H1 (cell line): ENCODE measurements around the gene ARHGAP22. TPM values are rescaled to one million over a fixed set of nuclear protein-coding genes. Genes with fewer than 3 reads are reported as not detected.

Experiments
- CTCF ChIA-PET: fragments of 300-600 bp; sonication (Branson Sonifier 250); formaldehyde crosslinking; loops from one replicate; lab custom pipeline; 2021; ENCODE audit not compliant: partially characterized antibody; lab: Charles Lee
- POLR2A ChIA-PET: fragments of 300-600 bp; sonication (Branson Sonifier 250); formaldehyde crosslinking; loops from one replicate; lab custom pipeline; 2021; ENCODE audit warnings: inconsistent platforms; ENCODE audit not compliant: partially characterized antibody; lab: Charles Lee
- DNase-seq, 2 experiments: peaks; one replicate each; pipeline versions ENCODE4 v3.0.0 to v3.0.0-alpha.2; 2010 to 2022; ENCODE audit warnings: low spot score in 2 of 2, low read depth in 1 of 2, mixed read lengths in 1 of 2
- FAIRE-seq: peaks from 2 replicates; lab custom pipeline; 2011; peaks lifted over from hg19 to GRCh38; lab: Jason Lieb, UNC
- H2AFZ ChIP-seq: 2 replicates; pipeline ENCODE4 v1.8.1; 2012; ENCODE audit warnings: low read length, inconsistent platforms
- H2AK5ac ChIP-seq: 2 replicates; pipeline ENCODE4 v1.6.1; 2013; ENCODE audit warnings: low read depth, low read length
- H2BK120ac ChIP-seq: replicated peaks from 2 replicates; pipeline ENCODE3; 2013; ENCODE audit warnings: low read depth, low read length, inconsistent platforms
- H2BK12ac ChIP-seq: 2 replicates; pipeline ENCODE4 v1.6.1; 2013; ENCODE audit warnings: low read depth, low read length
- H2BK15ac ChIP-seq: 2 replicates; pipeline ENCODE4 v1.6.1; 2013; ENCODE audit warnings: low read length
- H2BK20ac ChIP-seq: 2 replicates; pipeline ENCODE4 v1.6.1; 2013; ENCODE audit warnings: low read length
- H2BK5ac ChIP-seq: 2 replicates; pipeline ENCODE4 v1.6.1; 2013; ENCODE audit warnings: low read depth, low read length
- H3K14ac ChIP-seq: 2 replicates; pipeline ENCODE4 v1.6.1; 2013; ENCODE audit warnings: inconsistent platforms; ENCODE audit not compliant: insufficient read length
- H3K18ac ChIP-seq: 2 replicates; pipeline ENCODE4 v1.6.1; 2013; ENCODE audit warnings: low read length; ENCODE audit errors: extremely low read depth
- H3K23ac ChIP-seq: 2 replicates; pipeline ENCODE4 v1.6.1; 2013; ENCODE audit warnings: inconsistent platforms; ENCODE audit not compliant: insufficient read length
- H3K23me2 ChIP-seq: 2 replicates; pipeline ENCODE4 v1.6.1; 2013; ENCODE audit warnings: low read depth, low read length
- H3K27ac ChIP-seq: 2 replicates; pipeline ENCODE4 v1.6.1; 2011; ENCODE audit warnings: low read depth, low read length, inconsistent platforms
- H3K27me3 ChIP-seq, 4 experiments: replicated peaks in 1 of 4; 1 replicate in 1 of 4; 2 replicates in 3 of 4; pipeline versions ENCODE4 v1.6.1 to v1.8.1; 2011 to 2013; ENCODE audit warnings: low read length in 3 of 4, mild to moderate bottlenecking in 3 of 4, inconsistent platforms in 2 of 4, mixed read lengths in 2 of 4, moderate library complexity in 1 of 4; ENCODE audit not compliant: control insufficient read depth in 3 of 4, insufficient read depth in 3 of 4; ENCODE audit errors: extremely low read depth in 1 of 4
- H3K36me3 ChIP-seq, 4 experiments: 2 replicates each; pipeline versions ENCODE4 v1.6.1 to v1.8.1; 2011 to 2013; ENCODE audit warnings: mild to moderate bottlenecking in 4 of 4, low read length in 3 of 4, moderate library complexity in 2 of 4, control low read depth in 1 of 4, inconsistent platforms in 1 of 4; ENCODE audit not compliant: insufficient read depth in 4 of 4, control insufficient read depth in 2 of 4
- H3K4ac ChIP-seq: replicated peaks from 2 replicates; pipeline ENCODE3; 2013; ENCODE audit warnings: low read length, low read depth, mixed read lengths, inconsistent platforms; ENCODE audit not compliant: insufficient read length
- H3K4me1 ChIP-seq, 4 experiments: replicated peaks in 1 of 4; 1 replicate in 1 of 4; 2 replicates in 3 of 4; pipeline versions ENCODE4 v1.6.1 to v1.8.1; 2011 to 2013; ENCODE audit warnings: low read length in 3 of 4, inconsistent platforms in 2 of 4, mixed read lengths in 1 of 4; ENCODE audit not compliant: insufficient read depth in 4 of 4, control insufficient read depth in 3 of 4
- H3K4me2 ChIP-seq, 2 experiments: 2 replicates each; pipeline versions ENCODE4 v1.6.1 to v1.8.1; 2011 to 2013; ENCODE audit warnings: low read depth in 2 of 2, low read length in 2 of 2, control low read depth in 1 of 2, inconsistent platforms in 1 of 2, mild to moderate bottlenecking in 1 of 2; ENCODE audit not compliant: insufficient read depth in 1 of 2
- H3K4me3 ChIP-seq, 4 experiments: fragments of 200-600, 300-600 bp in 1 of 4; sonication (generic), shearing (Covaris generic), sonication (Bioruptor Twin) in 1 of 4; 2 replicates each; pipeline versions ENCODE4 v1.5.1 to v1.8.1; 2011 to 2016; ENCODE audit warnings: low read length in 4 of 4, low read depth in 3 of 4, control low read depth in 2 of 4, inconsistent platforms in 2 of 4, mild to moderate bottlenecking in 2 of 4, mixed read lengths in 1 of 4, moderate library complexity in 1 of 4; ENCODE audit not compliant: insufficient read depth in 2 of 4; ENCODE audit errors: extremely low read depth in 1 of 4
- H3K56ac ChIP-seq: replicated peaks from 2 replicates; pipeline ENCODE3; 2013; ENCODE audit warnings: low read depth, mild to moderate bottlenecking, mixed read lengths, low read length, inconsistent platforms; ENCODE audit not compliant: insufficient read length
- H3K79me1 ChIP-seq: 2 replicates; pipeline ENCODE4 v1.6.1; 2013; ENCODE audit warnings: low read depth, low read length, control low read depth
- H3K79me2 ChIP-seq, 2 experiments: 2 replicates each; pipeline versions ENCODE4 v1.6.1 to v1.8.1; 2012 to 2013; ENCODE audit warnings: low read length in 2 of 2, mild to moderate bottlenecking in 2 of 2, inconsistent platforms in 1 of 2; ENCODE audit not compliant: insufficient read depth in 2 of 2, control insufficient read depth in 1 of 2
- H3K9ac ChIP-seq, 4 experiments: replicated peaks in 1 of 4; 1 replicate in 1 of 4; 2 replicates in 3 of 4; pipeline versions ENCODE4 v1.6.1 to v1.8.1; 2011 to 2013; ENCODE audit warnings: low read depth in 3 of 4, low read length in 3 of 4, control low read depth in 2 of 4, mild to moderate bottlenecking in 2 of 4, moderate library complexity in 2 of 4, inconsistent platforms in 1 of 4; ENCODE audit errors: extremely low read depth in 1 of 4
- H3K9me3 ChIP-seq, 2 experiments: 2 replicates each; pipeline versions ENCODE4 v1.6.1 to v1.8.1; 2012 to 2013; ENCODE audit warnings: mild to moderate bottlenecking in 2 of 2, moderate library complexity in 2 of 2, control low read depth in 1 of 2, inconsistent platforms in 1 of 2, low read depth in 1 of 2, low read length in 1 of 2, mixed read lengths in 1 of 2; ENCODE audit not compliant: insufficient read depth in 2 of 2
- H4K20me1 ChIP-seq, 2 experiments: replicated peaks in 1 of 2; 2 replicates each; pipeline versions ENCODE3 to v1.8.1; 2011 to 2013; ENCODE audit warnings: inconsistent platforms in 2 of 2, low read length in 2 of 2, mild to moderate bottlenecking in 1 of 2; ENCODE audit not compliant: insufficient read depth in 2 of 2, control insufficient read depth in 1 of 2
- H4K5ac ChIP-seq: 2 replicates; pipeline ENCODE4 v1.6.1; 2013; ENCODE audit warnings: low read length, low read depth, mixed read lengths, inconsistent platforms; ENCODE audit not compliant: insufficient read length
- H4K8ac ChIP-seq: 2 replicates; pipeline ENCODE4 v1.8.0; 2013; ENCODE audit warnings: mild to moderate bottlenecking, moderate library complexity, low read length, inconsistent platforms; ENCODE audit not compliant: insufficient read depth; ENCODE audit errors: extremely low read depth
- H4K91ac ChIP-seq: replicated peaks from 2 replicates; pipeline ENCODE3; 2013; ENCODE audit warnings: low read length, mixed read lengths, inconsistent platforms; ENCODE audit not compliant: insufficient read length
- CEBPB ChIP-seq: IDR thresholded peaks from 2 replicates; pipeline ENCODE4 v1.6.1; 2012; ENCODE audit warnings: low read depth, low read length
- CHD2 ChIP-seq: IDR thresholded peaks from 2 replicates; pipeline ENCODE4 v1.6.1; 2012; ENCODE audit warnings: low read length, improper control_type of control experiment
- EP300 ChIP-seq, 2 experiments: IDR thresholded peaks; 1 replicate in 1 of 2; 2 replicates in 1 of 2; pipeline ENCODE4 v1.6.1; 2011 to 2012; ENCODE audit warnings: low read depth in 2 of 2, low read length in 2 of 2, mild to moderate bottlenecking in 2 of 2, borderline replicate concordance in 1 of 2, inconsistent platforms in 1 of 2, moderate library complexity in 1 of 2
- GABPA ChIP-seq: IDR thresholded peaks from 2 replicates; pipeline ENCODE4 v1.6.1; 2011; ENCODE audit warnings: mild to moderate bottlenecking, low read length, moderate library complexity, borderline replicate concordance; ENCODE audit not compliant: insufficient read depth
- GTF2F1 ChIP-seq: IDR thresholded peaks from 2 replicates; pipeline ENCODE4 v1.6.1; 2012; ENCODE audit warnings: low read depth, low read length, improper control_type of control experiment, borderline replicate concordance
- NANOG ChIP-seq: IDR thresholded peaks from 2 replicates; pipeline ENCODE4 v1.6.1; 2011; ENCODE audit warnings: low read length, low read depth, mild to moderate bottlenecking, inconsistent platforms; ENCODE audit not compliant: insufficient read depth, poor library complexity, severe bottlenecking
- RAD21 ChIP-seq, 2 experiments: IDR thresholded peaks in 1 of 2; conservative IDR thresholded peaks in 1 of 2; 2 replicates each; pipeline ENCODE4 v1.6.1; 2011; ENCODE audit warnings: low read depth in 2 of 2, low read length in 2 of 2, improper control_type of control experiment in 1 of 2, inconsistent platforms in 1 of 2, mild to moderate bottlenecking in 1 of 2, moderate library complexity in 1 of 2
- SAP30 ChIP-seq: fragments of 300-600 bp; sonication (generic); IDR thresholded peaks from 2 replicates; pipeline ENCODE4 v1.7.1; 2012; ENCODE audit warnings: low read length, moderate library complexity, mild to moderate bottlenecking, inconsistent platforms; ENCODE audit not compliant: insufficient read depth, insufficient replicate concordance
- YY1 ChIP-seq: IDR thresholded peaks from 2 replicates; pipeline ENCODE4 v1.6.1; 2011; ENCODE audit warnings: low read depth, mild to moderate bottlenecking, low read length
- WGBS, 2 experiments: shearing (Covaris generic) in 1 of 2; methylation state at CpG; one replicate each; pipeline versions ENCODE4 v1.1.6 to v1.1.7; 2013 to 2015; ENCODE audit warnings: low lambda C conversion rate in 2 of 2, mixed read lengths in 2 of 2, inconsistent platforms in 1 of 2, low coverage in 1 of 2, missing lambda C conversion rate in 1 of 2; ENCODE audit not compliant: insufficient replicate concordance in 2 of 2, insufficient coverage in 1 of 2, insufficient read length in 1 of 2; ENCODE audit errors: extremely low coverage in 1 of 2, missing lambda C conversion rate in 1 of 2; 5-methylcytosine and 5-hydroxymethylcytosine counted together
- polyA plus RNA-seq, 7 experiments: library from polyadenylated mRNA; depleted of rRNA in 3 of 7; stranded (reverse) in 5 of 7; unstranded in 2 of 7; fragments of >200 nt in 5 of 7; fragments of 200-250 nt in 2 of 7; gene quantifications; 1 replicate in 5 of 7; 2 replicates in 1 of 7; 4 replicates in 1 of 7; pipeline versions ENCODE4 v1.2.1 to v1.2.3, GENCODE V29; 2011 to 2013; ENCODE audit warnings: missing spikeins in 2 of 7, mixed read lengths in 2 of 7
- total RNA-seq: library from RNA; stranded (reverse); fragmentation: NEBNext Ultra II Directional; extraction: Animal tissue kit (Norgen Biotek cat#: 25700); gene quantifications from 2 replicates; pipeline ENCODE4 v1.2.1, GENCODE V29; 2021
- TF ChIP-seq, protein P1 (sequence below): IDR thresholded peaks from 2 replicates; pipeline ENCODE4 v1.6.1; 2012; ENCODE audit warnings: inconsistent platforms

ARHGAP22 gene
- total and polyA plus RNA-seq, 2 of the 8 experiments (the other 6 are each of a cell fraction or from before 2014, with no cell fraction given) = 3.6 to 11.2 TPM

DNA sequence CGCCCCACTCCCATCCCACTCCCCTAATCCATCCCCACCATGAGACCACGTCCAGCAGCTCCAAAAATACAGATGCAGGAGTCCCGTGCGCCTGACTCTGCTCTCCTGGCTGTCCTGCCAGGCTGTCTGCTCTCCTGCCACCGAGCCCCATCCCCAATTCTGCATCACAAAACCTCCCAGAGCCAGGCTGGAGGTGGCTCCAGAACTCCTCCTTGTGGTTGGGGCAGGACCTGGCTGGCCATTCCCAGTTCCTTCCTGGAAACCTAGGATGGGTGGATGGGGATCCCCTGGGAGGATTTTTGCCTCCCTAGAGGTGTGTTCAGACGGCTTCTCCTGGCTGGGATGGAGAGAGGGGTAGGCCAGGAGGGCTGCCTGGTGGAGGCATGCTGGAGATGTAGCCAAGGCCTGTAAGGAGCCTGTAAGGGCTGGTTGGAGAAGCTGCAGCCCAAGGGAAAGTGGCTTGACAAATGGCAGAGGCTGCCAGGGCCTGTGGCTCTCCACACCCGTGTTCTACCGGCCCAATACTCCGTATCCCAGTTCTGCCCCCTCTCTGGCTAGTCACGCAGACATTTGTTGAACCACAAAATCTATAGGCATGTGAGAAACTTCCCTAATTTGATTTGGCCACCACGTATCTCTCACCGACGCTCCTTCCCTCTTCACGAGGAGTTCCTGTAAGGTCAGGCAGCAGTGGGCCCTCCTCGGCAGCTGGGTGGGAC lies 99.3 kb downstream of the ARHGAP22 start:
- peak; percentile 31 to 76 for DNase-seq
- TF ChIP-seq NANOG (no peak), CEBPB (no peak), SAP30 (no peak), YY1 (0 out of 2 replicates have a peak, but pooled peaks have one; percentile 47), EP300 (IDR thresholded peaks at IDR 0.05; ENCODE audit: borderline replicate concordance in 1 of 2, low read depth in 2 of 2, low read length in 2 of 2) (no peak), CHD2 (no peak), GTF2F1 (no peak), RAD21 (IDR thresholded peaks at IDR 0.05 in 1 of 2, conservative IDR thresholded peaks at IDR 0.05 in 1 of 2; ENCODE audit: low read depth in 2 of 2, low read length in 2 of 2) (peak; percentile 80 to 87), GABPA (0 out of 2 replicates have a peak, but pooled peaks have one; percentile 19)
- TF ChIP-seq, protein P1, sequence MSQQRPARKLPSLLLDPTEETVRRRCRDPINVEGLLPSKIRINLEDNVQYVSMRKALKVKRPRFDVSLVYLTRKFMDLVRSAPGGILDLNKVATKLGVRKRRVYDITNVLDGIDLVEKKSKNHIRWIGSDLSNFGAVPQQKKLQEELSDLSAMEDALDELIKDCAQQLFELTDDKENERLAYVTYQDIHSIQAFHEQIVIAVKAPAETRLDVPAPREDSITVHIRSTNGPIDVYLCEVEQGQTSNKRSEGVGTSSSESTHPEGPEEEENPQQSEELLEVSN = no peak

More for the DNA sequence above, 99.3 kb downstream of the ARHGAP22 start:
- Histone ChIP-seq H2BK15ac (no peak overlapping the region), H3K27ac (no peak overlapping the region), H3K9ac (no peak overlapping the region), H3K4me2 (no peak overlapping the region), H3K4me1 (peaks cover 2 to 5% (median 3%) of the 10 kb centered on the region in 4 experiments; a peak in 4 of 7 replicates), H3K79me2 (peaks cover 0 to 5% of the 10 kb centered on the region in 2 experiments; a peak in 1 of 4 replicates), H2AK5ac (no peak overlapping the region), H3K79me1 (peaks cover 7% of the 10 kb centered on the region; the same call in 1 of the 2 replicates), H4K8ac (peak overlapping the region; percentile 82), H2BK120ac (no peak overlapping the region), H3K23ac (no peak overlapping the region), H2AFZ (no peak overlapping the region), H3K23me2 (no peaks in the 10 kb centered on the region), H3K56ac (no peak overlapping the region), H3K18ac (no peak overlapping the region), H4K20me1 (peaks cover 1 to 5% of the 10 kb centered on the region in 2 experiments), H2BK12ac (no peak overlapping the region), H3K4ac (no peak overlapping the region), H3K36me3 (no peaks in the 10 kb centered on the region), H3K27me3 (no peaks in the 10 kb centered on the region), H4K91ac (no peak overlapping the region), H2BK20ac (no peak overlapping the region), H3K9me3 (no peaks in the 10 kb centered on the region), H3K4me3 (no peak overlapping the region), H4K5ac (no peak overlapping the region), H3K14ac (no peak overlapping the region), H2BK5ac (no peak overlapping the region)
- no peak for FAIRE-seq
- CTCF ChIA-PET = interaction anchor here (0.7 to 11.5 kb wide), 25 partner anchors 9 to 159 kb away, joined by 3 to 141 read pairs (median 5); no protein-coding TSS in a partner anchor
- 70% methylated on average over 15 of the region's 15 CpGs; no CpG with 5 or more reads in 1 of the 2 experiments for WGBS, 2 experiments
- POLR2A ChIA-PET = no interaction called here
